Mammary epithelial cell (primary cell): Measurements from ENCODE around the gene TICAM1.

Experiments
- CTCF ChIP-seq, 2 donors: IDR thresholded peaks in 1 of 2; conservative IDR thresholded peaks in 1 of 2; 2 replicates each; pipeline ENCODE4 v1.5.1; 2011 to 2012; ENCODE audit warnings: inconsistent platforms in 2 of 2, low read length in 2 of 2, mild to moderate bottlenecking in 2 of 2, control low read depth in 1 of 2, low read depth in 1 of 2; ENCODE audit not compliant: insufficient read depth in 1 of 2; ENCODE audit errors: extremely low read depth in 1 of 2
- EZH2 ChIP-seq: IDR thresholded peaks from 2 replicates; pipeline ENCODE4 v1.6.1; 2012; ENCODE audit warnings: low read length, inconsistent platforms, borderline replicate concordance

GRCh38 chr19:4821265-4821664, 10.2 kb downstream of the TICAM1 start:
- TF ChIP-seq CTCF (conservative IDR thresholded peaks at IDR 0.05 in 1 of 2, IDR thresholded peaks at IDR 0.05 in 1 of 2; ENCODE audit: extremely low read depth in 1 of 2, insufficient read depth in 1 of 2, low read depth in 1 of 2, low read length in 2 of 2) (no peak), EZH2 (no peak)
